ES-I3 (cell line): ENCODE data around the gene NINJ1.
"Not testable (repeated sequence)": the region's sequence is repeated elsewhere in the genome, so short reads cannot be mapped to it uniquely, and the experiment has no call there.

Source experiments
- H3K36me3 ChIP-seq: 2 replicates; pipeline ENCODE4 v1.6.1; 2013; ENCODE audit warnings: mild to moderate bottlenecking, low read length, control low read depth, moderate library complexity; ENCODE audit not compliant: insufficient read depth
- H3K4me1 ChIP-seq: 2 replicates; pipeline ENCODE4 v1.6.1; 2013; ENCODE audit warnings: mild to moderate bottlenecking, control low read depth, low read length; ENCODE audit not compliant: insufficient read depth
- H3K9ac ChIP-seq: 2 replicates; pipeline ENCODE4 v1.6.1; 2013; ENCODE audit warnings: low read depth, mild to moderate bottlenecking, low read length, moderate library complexity
- H3K9me3 ChIP-seq: 2 replicates; pipeline ENCODE4 v1.6.1; 2013; ENCODE audit warnings: mild to moderate bottlenecking, low read length, moderate library complexity; ENCODE audit not compliant: control insufficient read depth, insufficient read depth

NINJ1 gene

GRCh38 chr9:93114169-93114983 lies 19.7 kb downstream of the NINJ1 start:
- Histone ChIP-seq H3K9ac (no peak overlapping the region), H3K36me3 (no peaks in the 10 kb centered on the region), H3K4me1 (peaks cover 7% of the 10 kb centered on the region; the same call in 1 of the 2 replicates), H3K9me3 (no peaks in the 10 kb centered on the region)

DNA sequence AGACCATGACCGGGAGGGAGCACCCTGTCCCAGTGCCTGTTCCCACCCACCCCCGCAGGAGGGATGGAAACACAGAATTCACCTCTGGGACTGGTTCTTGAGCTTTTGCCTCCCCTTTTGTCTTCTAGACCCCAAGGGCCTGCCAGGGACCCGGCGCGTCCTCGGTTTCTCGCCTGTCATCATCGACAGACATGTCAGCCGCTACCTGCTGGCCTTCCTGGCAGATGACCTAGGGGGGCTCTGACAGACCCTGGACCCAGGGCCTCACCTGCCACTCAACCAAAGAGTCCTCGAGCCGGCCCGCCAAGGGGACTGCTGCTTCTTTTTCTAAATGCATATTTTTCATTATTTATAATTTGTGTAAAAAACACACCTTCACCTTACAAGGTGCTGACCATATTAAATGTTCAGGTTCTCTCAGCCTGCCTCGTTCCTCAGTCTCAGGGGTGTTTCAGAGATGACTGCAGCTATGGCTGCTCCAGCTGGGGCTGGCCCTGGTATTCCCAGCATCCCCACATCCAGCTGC lies 21.1 kb downstream of the NINJ1 start:
- H3K4me1 ChIP-seq = peaks cover 7% of the 10 kb centered on the region; the same call in 1 of the 2 replicates
- H3K9me3 ChIP-seq = no peaks in the 10 kb centered on the region
- no peaks in the 10 kb centered on the region for H3K36me3 ChIP-seq
- H3K9ac ChIP-seq = no peak overlapping the region

GRCh38 chr9:93112116-93112863 lies 21.8 kb downstream of the NINJ1 start:
- H3K9ac ChIP-seq = no peak overlapping the region
- H3K36me3 ChIP-seq = no peaks in the 10 kb centered on the region
- H3K4me1 ChIP-seq = peaks cover 7% of the 10 kb centered on the region; the same call in 1 of the 2 replicates
- no peaks in the 10 kb centered on the region for H3K9me3 ChIP-seq

DNA sequence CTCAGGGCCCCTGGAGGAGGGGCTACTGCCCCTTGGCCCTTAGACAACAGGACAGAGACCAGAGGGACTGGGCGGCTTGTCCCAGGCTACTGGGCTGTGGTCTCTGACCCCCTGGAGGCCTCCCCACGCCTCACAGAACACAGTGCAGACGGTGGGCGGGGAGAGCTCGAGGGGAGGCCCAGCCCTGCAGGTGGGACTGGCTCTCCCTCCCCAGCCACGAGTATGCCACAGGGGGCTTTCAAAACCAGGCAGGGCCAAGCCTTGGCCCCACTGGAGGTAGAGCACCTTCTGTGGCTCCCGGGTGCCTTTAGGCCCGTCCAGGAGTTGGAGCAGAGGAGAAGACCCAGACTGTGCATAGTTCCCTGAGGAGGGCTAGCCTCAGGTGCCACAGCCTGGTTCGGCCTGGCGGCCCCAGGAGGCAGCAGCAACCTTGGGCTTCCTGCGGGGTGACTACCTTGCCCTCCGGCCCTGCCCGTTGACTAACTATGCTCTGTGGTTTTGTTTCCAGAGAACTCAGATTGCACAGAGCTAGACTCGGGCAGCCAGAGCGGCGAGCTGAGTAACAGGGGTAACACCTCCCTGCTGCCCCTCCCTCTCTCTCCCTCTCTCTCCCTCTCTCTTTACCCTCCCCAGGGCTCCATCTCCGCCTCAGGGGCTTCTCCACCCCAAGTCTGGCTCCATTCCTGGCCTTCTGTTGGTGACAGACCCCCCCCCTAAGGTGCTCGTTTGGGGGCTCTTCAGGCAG lies 22.5 kb downstream of the NINJ1 start:
- Histone ChIP-seq H3K9ac (no peak overlapping the region), H3K4me1 (peaks cover 6% of the 10 kb centered on the region; the same call in 1 of the 2 replicates), H3K36me3 (no peaks in the 10 kb centered on the region), H3K9me3 (no peaks in the 10 kb centered on the region)

- H3K9me3 ChIP-seq = no peaks in the 10 kb centered on the region
- H3K36me3 ChIP-seq = no peaks in the 10 kb centered on the region
- peaks cover under 1% of the 10 kb centered on the region; the same call in 1 of the 2 replicates for H3K4me1 ChIP-seq
- H3K9ac ChIP-seq = no peak overlapping the region
Observed at GRCh38 chr9:93111001-93111370, 23.1 kb downstream of the NINJ1 start.

- no peaks in the 10 kb centered on the region for H3K36me3 ChIP-seq
- H3K4me1 ChIP-seq = no peaks in the 10 kb centered on the region
- no peaks in the 10 kb centered on the region for H3K9me3 ChIP-seq
- H3K9ac ChIP-seq = no peak overlapping the region
Observed at GRCh38 chr9:93110311-93110855, 23.7 kb downstream of the NINJ1 start.

DNA sequence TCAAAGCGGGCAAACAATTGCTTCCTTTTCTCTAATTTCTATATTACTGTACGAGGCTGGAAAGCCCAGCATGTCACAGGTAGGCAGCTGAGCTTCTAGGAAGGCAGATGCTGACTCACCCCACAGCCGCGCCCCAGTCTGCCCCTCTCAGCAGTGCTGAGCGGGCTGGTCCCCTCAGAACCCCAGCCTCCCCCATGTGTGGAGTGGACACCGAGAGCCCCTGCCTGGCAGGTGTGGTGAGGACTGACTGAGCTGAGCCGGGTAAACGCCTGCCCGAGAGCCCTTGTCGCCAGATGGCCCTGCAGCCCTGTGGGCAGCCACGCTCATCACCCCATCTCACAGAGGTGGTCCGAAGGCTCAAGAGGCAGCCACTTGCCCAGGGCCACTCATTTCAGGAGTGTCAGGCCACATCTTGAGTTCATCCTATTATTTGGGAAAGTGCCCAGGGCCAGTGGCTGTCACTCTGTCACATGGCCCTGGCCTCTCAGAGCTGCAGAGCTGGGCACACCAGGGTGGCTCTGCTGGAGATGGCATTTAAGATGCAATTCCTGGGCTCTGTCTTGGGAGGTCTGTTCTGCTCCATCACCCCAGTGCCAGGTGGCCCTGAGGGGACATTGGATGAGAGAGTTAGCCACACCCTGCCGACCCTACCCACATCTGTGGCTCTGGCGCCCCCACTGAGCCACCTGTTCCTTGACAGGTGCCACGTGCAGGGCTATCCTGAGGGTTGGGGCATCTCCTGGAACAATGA lies 25.6 kb downstream of the NINJ1 start:
- H3K4me1 ChIP-seq = no peaks in the 10 kb centered on the region
- no peaks in the 10 kb centered on the region for H3K9me3 ChIP-seq
- no peak overlapping the region for H3K9ac ChIP-seq
- no peaks in the 10 kb centered on the region; the same call in 1 of the 2 replicates for H3K36me3 ChIP-seq

DNA sequence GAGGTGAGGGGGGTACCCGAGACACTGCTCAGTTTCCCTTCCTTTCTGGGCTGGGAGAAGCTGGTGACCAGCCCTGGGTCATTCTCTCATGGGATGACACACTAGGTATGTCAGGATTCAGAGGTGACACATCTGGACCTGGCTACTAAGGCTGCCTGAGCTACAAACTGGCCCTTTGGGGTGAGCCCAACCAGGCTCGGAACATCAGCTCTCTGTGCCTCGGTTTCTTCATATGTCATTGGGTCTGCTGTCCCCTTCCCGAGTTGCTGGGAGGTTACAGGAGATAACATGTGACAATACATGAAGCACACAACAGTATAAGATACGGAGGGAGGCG lies 26.3 kb downstream of the NINJ1 start:
- H3K9ac ChIP-seq = no peak overlapping the region
- no peaks in the 10 kb centered on the region; the same call in 1 of the 2 replicates for H3K36me3 ChIP-seq
- H3K4me1 ChIP-seq = no peaks in the 10 kb centered on the region
- no peaks in the 10 kb centered on the region for H3K9me3 ChIP-seq

DNA sequence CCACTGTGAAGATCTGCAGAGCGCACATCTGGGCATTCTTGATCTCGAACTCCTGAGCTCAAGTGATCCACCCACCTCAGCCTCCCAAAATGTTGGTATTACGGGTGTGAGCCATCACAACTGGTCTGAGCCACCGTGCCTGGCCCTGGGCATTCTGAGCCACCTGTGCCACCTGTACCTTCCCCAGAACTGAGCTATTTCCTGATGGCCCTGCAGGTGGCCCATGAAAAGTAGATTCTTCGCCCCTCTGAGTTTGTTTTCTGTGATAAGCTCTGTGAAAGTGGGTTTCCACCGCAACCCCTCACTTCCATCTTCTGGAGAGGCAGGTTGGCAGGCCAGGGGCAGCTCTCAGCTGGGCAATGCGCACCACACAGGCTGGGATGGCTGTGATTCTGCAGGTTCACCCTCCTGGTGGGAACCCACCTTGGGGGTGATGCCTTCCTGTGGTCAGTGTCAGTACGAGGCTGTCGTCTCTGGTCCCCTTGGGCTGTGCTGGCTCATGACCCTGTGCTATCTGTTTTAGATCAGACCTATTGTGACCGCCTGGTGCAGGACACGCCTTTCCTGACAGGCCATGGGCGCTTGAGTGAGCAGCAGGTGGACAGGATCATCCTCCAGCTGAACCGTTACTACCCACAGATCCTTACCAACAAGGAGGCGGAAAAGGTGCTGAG lies 26.8 kb downstream of the NINJ1 start:
- Histone ChIP-seq H3K9ac (no peak overlapping the region), H3K4me1 (no peaks in the 10 kb centered on the region), H3K36me3 (no peaks in the 10 kb centered on the region; the same call in 1 of the 2 replicates), H3K9me3 (0 out of 2 replicates have a peak, but pooled peaks cover under 1% of the 10 kb centered on the region)

DNA sequence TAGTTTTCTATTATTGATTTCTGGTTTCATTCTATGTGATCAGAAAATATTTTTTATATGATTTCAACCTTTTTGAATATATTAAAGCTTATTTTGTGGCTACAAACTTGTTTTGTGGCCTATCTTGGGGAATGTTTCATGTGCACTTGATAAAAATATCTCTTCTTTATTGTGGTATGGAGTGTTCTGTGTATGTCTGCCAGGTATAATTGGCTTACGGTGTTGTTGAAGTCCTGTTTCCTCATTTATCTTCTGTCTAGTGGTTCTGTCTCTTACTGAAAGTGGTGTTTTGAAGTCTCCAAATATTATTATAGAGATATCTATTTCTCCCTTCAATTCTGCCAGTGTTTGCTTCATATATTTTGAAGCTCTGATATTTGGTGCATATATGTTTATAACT lies 28.4 kb downstream of the NINJ1 start:
- Histone ChIP-seq H3K4me1 (no peaks in the 10 kb centered on the region), H3K36me3 (no peaks in the 10 kb centered on the region; the same call in 1 of the 2 replicates), H3K9me3 (peaks cover 2% of the 10 kb centered on the region; the same call in 1 of the 2 replicates)

DNA sequence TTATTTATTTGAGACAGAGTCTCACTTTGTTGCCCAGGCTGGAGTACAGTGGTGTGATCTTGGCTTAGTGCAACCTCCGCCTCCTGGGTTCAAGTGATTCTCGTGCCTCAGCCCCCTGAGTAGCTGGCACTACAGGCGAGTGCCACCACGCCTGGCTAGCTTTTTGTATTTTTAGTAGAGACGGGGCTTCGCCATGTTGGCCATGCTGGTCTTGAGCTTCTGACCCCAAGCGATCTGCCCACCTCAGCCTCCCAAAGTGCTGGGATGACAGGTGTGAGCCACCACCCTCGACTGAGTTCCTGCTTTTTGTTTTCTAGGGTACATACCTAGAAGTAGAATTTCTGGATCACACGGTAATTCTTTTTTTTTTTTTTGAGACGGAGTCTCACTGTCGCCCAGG lies 33.0 kb downstream of the NINJ1 start:
- H3K36me3 ChIP-seq, H3K9ac ChIP-seq, H3K9me3 ChIP-seq, H3K4me1 ChIP-seq: not testable (repeated sequence)

More for the DNA sequence above, 28.4 kb downstream of the NINJ1 start:
- no peak overlapping the region for H3K9ac ChIP-seq

- no peak overlapping the region for H3K9ac ChIP-seq
- peaks cover 2% of the 10 kb centered on the region; the same call in 1 of the 2 replicates for H3K9me3 ChIP-seq
- H3K4me1 ChIP-seq = no peaks in the 10 kb centered on the region; the same call in 1 of the 2 replicates
- no peaks in the 10 kb centered on the region; the same call in 1 of the 2 replicates for H3K36me3 ChIP-seq
Observed at GRCh38 chr9:93100276-93100636, 33.8 kb downstream of the NINJ1 start.
